Measurements from ENCODE around the gene TMEM163. TPM values are rescaled to one million over a fixed set of nuclear protein-coding genes. Genes with fewer than 3 reads are reported as not detected.

Gene TMEM163
- total and polyA plus RNA-seq, 2 experiments from 2014 or later: 1.1 TPM

GRCh38 chr2:134739879-134740301 lies 21.1 kb upstream of the TMEM163 start:
- Histone ChIP-seq H3K36me3 (replicated peaks; ENCODE audit: insufficient read depth, low read depth) (no peaks in the 10 kb centered on the region), H3K9me3 (ENCODE audit: low read depth) (no peaks in the 10 kb centered on the region), H3K9me2 (replicated peaks; ENCODE audit: insufficient read depth) (no peaks in the 10 kb centered on the region), H3K27ac (no peak overlapping the region), H2AFZ (no peak overlapping the region), H3K79me2 (no peaks in the 10 kb centered on the region), H3K4me1 (ENCODE audit: insufficient read depth) (no peaks in the 10 kb centered on the region), H3K4me3 (no peak overlapping the region), H4K20me1 (ENCODE audit: insufficient read depth, poor library complexity, severe bottlenecking) (no peaks in the 10 kb centered on the region), H3K4me2 (no peak overlapping the region), H3K27me3 (peaks cover 4% of the 10 kb centered on the region)
- WGBS (ENCODE audit: low lambda C conversion rate, missing lambda C conversion rate): 83% methylated on average over 6 of the region's 6 CpGs
- no peak for TF ChIP-seq EZH2 (IDR thresholded peaks at IDR 0.05; ENCODE audit: borderline replicate concordance)
- TF ChIP-seq EZH2phosphoT487 (IDR thresholded peaks at IDR 0.05; ENCODE audit: low read depth, severe bottlenecking, unreplicated experiment): no peak
- TF ChIP-seq CTCF (IDR thresholded peaks at IDR 0.05; ENCODE audit: poor library complexity): no peak
- no peak for DNase-seq (ENCODE audit: low spot score)

GRCh38 chr2:134739236-134739878 lies 20.6 kb upstream of the TMEM163 start:
- H3K4me2 ChIP-seq: no peak overlapping the region
- no peak overlapping the region for H3K4me3 ChIP-seq
- H3K79me2 ChIP-seq: no peaks in the 10 kb centered on the region
- no peaks in the 10 kb centered on the region for H3K9me3 ChIP-seq (ENCODE audit: low read depth)
- TF ChIP-seq CTCF (IDR thresholded peaks at IDR 0.05; ENCODE audit: poor library complexity) (no peak), EZH2 (IDR thresholded peaks at IDR 0.05; ENCODE audit: borderline replicate concordance) (no peak), EZH2phosphoT487 (IDR thresholded peaks at IDR 0.05; ENCODE audit: low read depth, severe bottlenecking, unreplicated experiment) (no peak)
- no peaks in the 10 kb centered on the region for H3K9me2 ChIP-seq (replicated peaks; ENCODE audit: insufficient read depth)
- no peak overlapping the region for H3K27ac ChIP-seq
- no peak overlapping the region for H2AFZ ChIP-seq
- peaks cover 4% of the 10 kb centered on the region for H3K27me3 ChIP-seq
- DNase-seq (ENCODE audit: low spot score): no peak
- 46% methylated on average over 1 of the region's 1 CpG for WGBS (ENCODE audit: low lambda C conversion rate, missing lambda C conversion rate)
- no peaks in the 10 kb centered on the region for H4K20me1 ChIP-seq (ENCODE audit: insufficient read depth, poor library complexity, severe bottlenecking)
- H3K4me1 ChIP-seq (ENCODE audit: insufficient read depth): no peaks in the 10 kb centered on the region
- no peaks in the 10 kb centered on the region for H3K36me3 ChIP-seq (replicated peaks; ENCODE audit: insufficient read depth, low read depth)

GRCh38 chr2:134738141-134738870 lies 19.5 kb upstream of the TMEM163 start:
- TF ChIP-seq EZH2 (IDR thresholded peaks at IDR 0.05; ENCODE audit: borderline replicate concordance) (no peak), CTCF (IDR thresholded peaks at IDR 0.05; ENCODE audit: poor library complexity) (no peak), EZH2phosphoT487 (IDR thresholded peaks at IDR 0.05; ENCODE audit: low read depth, severe bottlenecking, unreplicated experiment) (no peak)
- Histone ChIP-seq H3K27me3 (no peaks in the 10 kb centered on the region), H3K9me3 (ENCODE audit: low read depth) (no peaks in the 10 kb centered on the region), H3K9me2 (replicated peaks; ENCODE audit: insufficient read depth) (no peaks in the 10 kb centered on the region), H3K79me2 (no peaks in the 10 kb centered on the region), H2AFZ (no peak overlapping the region), H3K36me3 (replicated peaks; ENCODE audit: insufficient read depth, low read depth) (no peaks in the 10 kb centered on the region), H3K4me1 (ENCODE audit: insufficient read depth) (no peaks in the 10 kb centered on the region), H3K4me3 (no peak overlapping the region), H3K27ac (no peak overlapping the region), H4K20me1 (ENCODE audit: insufficient read depth, poor library complexity, severe bottlenecking) (no peaks in the 10 kb centered on the region), H3K4me2 (no peak overlapping the region)
- no peak for DNase-seq (ENCODE audit: low spot score)
- 88% methylated on average over 2 of the region's 2 CpGs for WGBS (ENCODE audit: low lambda C conversion rate, missing lambda C conversion rate)

Data from hepatocyte (in vitro differentiated cells).